Keratinocyte (primary cell): Measurements from ENCODE around the gene GFOD2. TPM values are rescaled to one million over a fixed set of nuclear protein-coding genes. Genes with fewer than 3 reads are reported as not detected.

Experiments used
- DNase-seq: peaks from one replicate; pipeline ENCODE4 v3.0.0-alpha.2; 2011; ENCODE audit warnings: low read depth, missing footprints, low spot score
- FAIRE-seq: peaks from 2 replicates; lab custom pipeline; 2011; peaks lifted over from hg19 to GRCh38; lab: Jason Lieb, UNC
- H2AFZ ChIP-seq: 2 replicates; pipeline ENCODE4 v1.6.0; 2012; ENCODE audit warnings: low read length, control low read depth, inconsistent platforms; ENCODE audit not compliant: control insufficient read depth
- H3K27ac ChIP-seq: 2 replicates; pipeline ENCODE4 v1.5.1; 2011; ENCODE audit warnings: low read length; ENCODE audit not compliant: control insufficient read depth, insufficient read depth
- H3K27me3 ChIP-seq: 3 replicates; pipeline ENCODE4 v1.6.0; 2011; ENCODE audit warnings: low read length; ENCODE audit not compliant: control insufficient read depth, insufficient read depth; ENCODE audit errors: extremely low read depth
- H3K36me3 ChIP-seq, 2 experiments: 2 replicates in 1 of 2; 3 replicates in 1 of 2; pipeline ENCODE4 v1.5.1; 2011; ENCODE audit warnings: low read length in 2 of 2, mild to moderate bottlenecking in 1 of 2; ENCODE audit not compliant: control insufficient read depth in 2 of 2, insufficient read depth in 2 of 2; ENCODE audit errors: extremely low read depth in 1 of 2
- H3K4me1 ChIP-seq: 3 replicates; pipeline ENCODE4 v1.5.1; 2011; ENCODE audit warnings: low read length; ENCODE audit not compliant: control insufficient read depth, insufficient read depth; ENCODE audit errors: extremely low read depth
- H3K4me2 ChIP-seq: 3 replicates; pipeline ENCODE4 v1.6.0; 2011; ENCODE audit warnings: low read depth, low read length; ENCODE audit not compliant: control insufficient read depth, insufficient read depth; ENCODE audit errors: extremely low read depth
- H3K4me3 ChIP-seq, 3 experiments: fragments of 200-600 bp in 1 of 3; sonication (generic) in 1 of 3; 2 replicates in 2 of 3; 3 replicates in 1 of 3; pipeline ENCODE4 v1.5.1; 2011 to 2016; ENCODE audit warnings: low read length in 3 of 3, mild to moderate bottlenecking in 3 of 3, control low read depth in 2 of 3, inconsistent platforms in 1 of 3, low read depth in 1 of 3, mixed read lengths in 1 of 3, mixed run types in 1 of 3, moderate library complexity in 1 of 3; ENCODE audit not compliant: control insufficient read depth in 2 of 3, insufficient read depth in 2 of 3; ENCODE audit errors: extremely low read depth in 1 of 3
- H3K79me2 ChIP-seq: 2 replicates; pipeline ENCODE4 v1.6.0; 2012; ENCODE audit warnings: low read length; ENCODE audit not compliant: control insufficient read depth, insufficient read depth
- H3K9ac ChIP-seq: 3 replicates; pipeline ENCODE4 v1.6.0; 2011; ENCODE audit warnings: low read length; ENCODE audit not compliant: control insufficient read depth, insufficient read depth; ENCODE audit errors: extremely low read depth
- H3K9me1 ChIP-seq: 3 replicates; pipeline ENCODE4 v1.6.0; 2011; ENCODE audit warnings: low read length; ENCODE audit not compliant: control insufficient read depth, insufficient read depth; ENCODE audit errors: extremely low read depth
- H3K9me3 ChIP-seq: 2 replicates; pipeline ENCODE4 v1.5.1; 2012; ENCODE audit warnings: low read depth, low read length; ENCODE audit not compliant: control insufficient read depth
- H4K20me1 ChIP-seq: 3 replicates; pipeline ENCODE4 v1.6.0; 2011; ENCODE audit warnings: low read length; ENCODE audit not compliant: control insufficient read depth, insufficient read depth; ENCODE audit errors: extremely low read depth
- EZH2 ChIP-seq: IDR thresholded peaks from one replicate; pipeline ENCODE4 v1.6.1; 2012; ENCODE audit warnings: inconsistent platforms, mild to moderate bottlenecking, low read length, moderate library complexity
- dilution Hi-C: fragments of 300-500 bp; cut with MboI; formaldehyde crosslinking; loops from one replicate; pipeline ENCODE4 v1.7.0; 2020; ENCODE audit warnings: low sequenced_read_pairs; ENCODE audit not compliant: extremely low pct_ligation_motif_present
- polyA plus RNA-seq, 5 experiments: library from polyadenylated mRNA; depleted of rRNA in 3 of 5; stranded (reverse) in 3 of 5; stranded (forward) in 1 of 5; unstranded in 1 of 5; fragments of >200 nt; gene quantifications; 1 replicate in 1 of 5; 2 replicates in 3 of 5; 3 replicates in 1 of 5; pipeline versions ENCODE4 v1.2.1 to v1.2.3, GENCODE V29; 2011 to 2012; ENCODE audit warnings: missing spikeins in 2 of 5, low read depth in 1 of 5, low replicate concordance in 1 of 5
- TF ChIP-seq, protein P1 (sequence below), 3 experiments: IDR thresholded peaks in 1 of 3; conservative IDR thresholded peaks in 1 of 3; optimal IDR thresholded peaks in 1 of 3; 2 replicates in 2 of 3; 3 replicates in 1 of 3; pipeline versions ENCODE3 to v1.5.1; 2011; ENCODE audit warnings: low read length in 3 of 3, mild to moderate bottlenecking in 3 of 3, moderate library complexity in 2 of 3, control low read depth in 1 of 3, inconsistent platforms in 1 of 3; ENCODE audit not compliant: insufficient read depth in 2 of 3; ENCODE audit errors: extremely low read depth in 1 of 3

Gene GFOD2
- polyA plus RNA-seq, 1 donor (not counting 4 experiments of a cell fraction or from before 2014, with no cell fraction given) = 13.2 TPM

DNA sequence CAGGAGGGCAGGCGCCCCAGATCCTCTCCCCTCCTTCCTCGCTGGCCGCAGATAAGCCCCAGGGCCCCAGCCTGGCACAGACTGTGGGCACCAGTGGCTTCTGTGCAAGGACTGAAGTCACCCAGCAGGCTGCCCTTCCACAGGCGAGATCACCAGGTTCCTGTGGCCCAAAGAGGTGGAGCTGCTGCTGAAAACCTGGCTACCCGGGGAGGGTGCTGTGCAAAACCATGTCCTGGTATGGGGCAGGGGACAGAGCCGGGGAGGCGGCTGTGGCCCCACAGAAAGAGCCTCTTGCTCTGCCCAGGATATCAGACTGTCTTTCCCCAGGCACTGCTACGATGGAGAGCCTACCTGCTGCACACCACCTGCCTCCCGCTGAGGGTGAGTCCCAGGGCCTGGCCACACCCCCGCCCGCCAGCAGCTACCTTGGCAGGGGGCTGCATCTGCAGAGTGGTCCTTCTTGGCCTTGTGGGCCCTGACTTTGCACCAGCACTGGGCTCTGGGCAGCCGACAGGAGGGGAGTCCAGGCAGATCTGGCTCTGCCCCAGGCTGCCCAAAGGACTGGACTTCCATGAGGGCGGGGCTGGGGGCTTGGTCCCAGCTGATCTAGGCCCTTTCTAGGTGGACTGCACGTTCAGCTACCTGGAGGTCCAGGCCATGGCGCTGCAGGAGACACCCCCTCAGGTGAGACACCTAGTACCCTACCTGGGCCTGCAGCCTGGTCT is 73.6 kb downstream of the GFOD2 start:
- Histone ChIP-seq H3K9me1 (peaks cover 3% of the 10 kb centered on the region), H3K4me3 (no peak overlapping the region), H3K79me2 (no peaks in the 10 kb centered on the region), H3K4me1 (peaks cover 5% of the 10 kb centered on the region), H2AFZ (no peak overlapping the region), H3K27me3 (peaks cover 60% of the 10 kb centered on the region), H3K36me3 (no peaks in the 10 kb centered on the region), H4K20me1 (peaks cover under 1% of the 10 kb centered on the region), H3K27ac (no peak overlapping the region), H3K9ac (no peak overlapping the region), H3K9me3 (no peaks in the 10 kb centered on the region), H3K4me2 (no peak overlapping the region)
- TF ChIP-seq EZH2 = no peak
- TF ChIP-seq, protein P1, sequence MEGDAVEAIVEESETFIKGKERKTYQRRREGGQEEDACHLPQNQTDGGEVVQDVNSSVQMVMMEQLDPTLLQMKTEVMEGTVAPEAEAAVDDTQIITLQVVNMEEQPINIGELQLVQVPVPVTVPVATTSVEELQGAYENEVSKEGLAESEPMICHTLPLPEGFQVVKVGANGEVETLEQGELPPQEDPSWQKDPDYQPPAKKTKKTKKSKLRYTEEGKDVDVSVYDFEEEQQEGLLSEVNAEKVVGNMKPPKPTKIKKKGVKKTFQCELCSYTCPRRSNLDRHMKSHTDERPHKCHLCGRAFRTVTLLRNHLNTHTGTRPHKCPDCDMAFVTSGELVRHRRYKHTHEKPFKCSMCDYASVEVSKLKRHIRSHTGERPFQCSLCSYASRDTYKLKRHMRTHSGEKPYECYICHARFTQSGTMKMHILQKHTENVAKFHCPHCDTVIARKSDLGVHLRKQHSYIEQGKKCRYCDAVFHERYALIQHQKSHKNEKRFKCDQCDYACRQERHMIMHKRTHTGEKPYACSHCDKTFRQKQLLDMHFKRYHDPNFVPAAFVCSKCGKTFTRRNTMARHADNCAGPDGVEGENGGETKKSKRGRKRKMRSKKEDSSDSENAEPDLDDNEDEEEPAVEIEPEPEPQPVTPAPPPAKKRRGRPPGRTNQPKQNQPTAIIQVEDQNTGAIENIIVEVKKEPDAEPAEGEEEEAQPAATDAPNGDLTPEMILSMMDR (optimal IDR thresholded peaks at IDR 0.05 in 1 of 3, IDR thresholded peaks at IDR 0.05 in 1 of 3, conservative IDR thresholded peaks at IDR 0.05 in 1 of 3; ENCODE audit: extremely low read depth in 1 of 3, insufficient read depth in 2 of 3, low read length in 3 of 3) = no peak
- FAIRE-seq (no peak), DNase-seq (no peak)
- dilution Hi-C loops = no loop called here

DNA sequence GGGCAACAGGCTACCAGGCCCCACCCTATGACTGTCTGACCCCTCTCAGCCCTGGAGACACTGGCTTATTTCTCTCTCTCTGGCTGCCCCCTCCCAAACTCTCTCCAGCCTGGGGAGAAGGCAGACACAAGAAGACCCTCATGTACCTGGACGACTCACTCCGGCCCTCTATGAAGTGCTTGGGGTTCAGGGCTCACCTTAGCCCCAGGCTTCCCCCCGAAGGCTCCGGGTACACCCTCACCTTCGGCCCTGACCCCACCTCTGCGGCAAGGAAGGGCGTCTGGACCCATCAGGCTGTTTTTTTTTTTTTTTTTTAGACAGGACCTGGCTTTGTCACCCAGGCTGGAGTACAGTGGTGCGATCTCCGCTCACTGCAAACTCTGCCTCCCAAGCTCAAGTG is 75.1 kb downstream of the GFOD2 start:
- H3K4me1 ChIP-seq = peaks cover 5% of the 10 kb centered on the region
- dilution Hi-C loops = no loop called here

More for the DNA sequence above, 75.1 kb downstream of the GFOD2 start:
- TF ChIP-seq EZH2 = peak; percentile 26
- TF ChIP-seq, protein P1 (optimal IDR thresholded peaks at IDR 0.05 in 1 of 3, IDR thresholded peaks at IDR 0.05 in 1 of 3, conservative IDR thresholded peaks at IDR 0.05 in 1 of 3; ENCODE audit: extremely low read depth in 1 of 3, insufficient read depth in 2 of 3, low read length in 3 of 3) = no peak
- DNase-seq = no peak
- Histone ChIP-seq H3K9ac (no peak overlapping the region), H3K9me1 (peaks cover 3% of the 10 kb centered on the region), H3K27ac (no peak overlapping the region), H4K20me1 (no peaks in the 10 kb centered on the region), H3K4me2 (no peak overlapping the region), H3K36me3 (peaks cover 3% of the 10 kb centered on the region in 2 experiments), H2AFZ (no peak overlapping the region), H3K9me3 (no peaks in the 10 kb centered on the region), H3K79me2 (no peaks in the 10 kb centered on the region), H3K27me3 (peaks cover 45% of the 10 kb centered on the region), H3K4me3 (no peak overlapping the region)
- no peak for FAIRE-seq
